Erythroblast (primary cell): ENCODE measurements around the gene DNAJC30.

Experiments used
- GATA1 ChIP-seq: IDR thresholded peaks from 2 replicates; pipeline ENCODE4 v1.6.1; 2011; ENCODE audit warnings: low read depth, mild to moderate bottlenecking, control low read depth, low read length, moderate library complexity
- POLR2A ChIP-seq: IDR thresholded peaks from 2 replicates; pipeline ENCODE4 v1.6.1; 2011; ENCODE audit warnings: mild to moderate bottlenecking, low read length

DNA sequence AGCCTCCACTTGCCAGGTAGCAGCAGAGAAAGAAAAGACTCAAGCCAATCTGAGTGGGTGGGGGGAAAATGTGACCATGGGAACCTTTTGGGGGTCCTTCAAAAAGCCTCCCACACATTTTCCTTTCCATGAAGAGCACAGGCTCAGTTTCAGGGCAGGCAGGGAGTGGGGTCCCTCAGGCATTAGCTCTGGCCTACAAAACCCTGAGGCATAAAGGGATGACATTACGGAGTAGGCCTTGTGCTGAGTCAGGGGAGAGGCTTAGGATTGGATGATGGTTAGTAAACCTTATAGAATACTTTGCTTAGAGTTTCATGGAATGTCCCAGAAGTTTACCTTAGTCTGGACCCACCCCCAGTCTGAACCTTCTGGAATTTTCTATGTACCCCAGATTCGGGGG, 3.5 kb downstream of the DNAJC30 start:
- TF ChIP-seq POLR2A: no peak
- no peak for TF ChIP-seq GATA1
